GM13977 (cell line): ENCODE results near the gene MARS1.

Source experiments
- DNase-seq: peaks from one replicate; pipeline ENCODE4 v3.0.0; 2012; ENCODE audit warnings: low spot score
- in situ Hi-C: fragments of 300-500 bp; cut with MboI; formaldehyde crosslinking; loops from one replicate; pipeline ENCODE4 v1.12.0; 2022; ENCODE audit warnings: low sequenced_read_pairs, low pct_unique_long_range_greater_than_20kb, mixed read lengths, inconsistent platforms; ENCODE audit not compliant: unreplicated experiment
- TF ChIP-seq, protein P1 (sequence below): IDR thresholded peaks from 2 replicates; pipeline ENCODE4 v1.5.1; 2012; ENCODE audit warnings: mild to moderate bottlenecking, control low read depth; ENCODE audit not compliant: insufficient read depth; ENCODE audit errors: extremely low read depth, missing control alignments

Gene MARS1

GRCh38 chr12:57476162-57476992, 11.5 kb upstream of the MARS1 start:
- peak; percentile 86 for DNase-seq
- TF ChIP-seq, protein P1, sequence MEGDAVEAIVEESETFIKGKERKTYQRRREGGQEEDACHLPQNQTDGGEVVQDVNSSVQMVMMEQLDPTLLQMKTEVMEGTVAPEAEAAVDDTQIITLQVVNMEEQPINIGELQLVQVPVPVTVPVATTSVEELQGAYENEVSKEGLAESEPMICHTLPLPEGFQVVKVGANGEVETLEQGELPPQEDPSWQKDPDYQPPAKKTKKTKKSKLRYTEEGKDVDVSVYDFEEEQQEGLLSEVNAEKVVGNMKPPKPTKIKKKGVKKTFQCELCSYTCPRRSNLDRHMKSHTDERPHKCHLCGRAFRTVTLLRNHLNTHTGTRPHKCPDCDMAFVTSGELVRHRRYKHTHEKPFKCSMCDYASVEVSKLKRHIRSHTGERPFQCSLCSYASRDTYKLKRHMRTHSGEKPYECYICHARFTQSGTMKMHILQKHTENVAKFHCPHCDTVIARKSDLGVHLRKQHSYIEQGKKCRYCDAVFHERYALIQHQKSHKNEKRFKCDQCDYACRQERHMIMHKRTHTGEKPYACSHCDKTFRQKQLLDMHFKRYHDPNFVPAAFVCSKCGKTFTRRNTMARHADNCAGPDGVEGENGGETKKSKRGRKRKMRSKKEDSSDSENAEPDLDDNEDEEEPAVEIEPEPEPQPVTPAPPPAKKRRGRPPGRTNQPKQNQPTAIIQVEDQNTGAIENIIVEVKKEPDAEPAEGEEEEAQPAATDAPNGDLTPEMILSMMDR: peak; percentile 90
- in situ Hi-C loops: no loop called here

GRCh38 chr12:57476993-57477709, 10.7 kb upstream of the MARS1 start:
- no peak for DNase-seq
- in situ Hi-C loops: no loop called here
- TF ChIP-seq, protein P1: no peak

GRCh38 chr12:57477710-57478681, 9.9 kb upstream of the MARS1 start:
- peak; percentile 71 for DNase-seq
- TF ChIP-seq, protein P1: no peak
- in situ Hi-C loops: no loop called here

DNA sequence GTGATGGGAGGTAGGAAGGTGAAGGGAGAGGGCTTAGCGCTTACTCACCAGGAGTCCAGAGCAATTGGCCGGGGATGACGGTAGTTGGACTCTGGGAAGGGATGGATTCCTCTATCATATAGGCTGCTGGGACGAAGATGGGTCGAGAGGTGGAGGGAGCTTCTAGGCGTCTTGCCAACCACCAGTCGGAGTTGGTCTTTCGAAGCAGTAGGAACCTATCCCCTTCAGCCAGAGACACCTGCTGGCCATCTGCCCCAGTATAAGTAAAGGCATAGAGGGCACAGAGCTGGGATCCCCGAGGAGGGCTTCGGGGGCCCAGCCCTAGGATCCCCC, 8.9 kb upstream of the MARS1 start:
- DNase-seq: no peak
- TF ChIP-seq, protein P1: no peak
- in situ Hi-C loops: no loop called here

DNA sequence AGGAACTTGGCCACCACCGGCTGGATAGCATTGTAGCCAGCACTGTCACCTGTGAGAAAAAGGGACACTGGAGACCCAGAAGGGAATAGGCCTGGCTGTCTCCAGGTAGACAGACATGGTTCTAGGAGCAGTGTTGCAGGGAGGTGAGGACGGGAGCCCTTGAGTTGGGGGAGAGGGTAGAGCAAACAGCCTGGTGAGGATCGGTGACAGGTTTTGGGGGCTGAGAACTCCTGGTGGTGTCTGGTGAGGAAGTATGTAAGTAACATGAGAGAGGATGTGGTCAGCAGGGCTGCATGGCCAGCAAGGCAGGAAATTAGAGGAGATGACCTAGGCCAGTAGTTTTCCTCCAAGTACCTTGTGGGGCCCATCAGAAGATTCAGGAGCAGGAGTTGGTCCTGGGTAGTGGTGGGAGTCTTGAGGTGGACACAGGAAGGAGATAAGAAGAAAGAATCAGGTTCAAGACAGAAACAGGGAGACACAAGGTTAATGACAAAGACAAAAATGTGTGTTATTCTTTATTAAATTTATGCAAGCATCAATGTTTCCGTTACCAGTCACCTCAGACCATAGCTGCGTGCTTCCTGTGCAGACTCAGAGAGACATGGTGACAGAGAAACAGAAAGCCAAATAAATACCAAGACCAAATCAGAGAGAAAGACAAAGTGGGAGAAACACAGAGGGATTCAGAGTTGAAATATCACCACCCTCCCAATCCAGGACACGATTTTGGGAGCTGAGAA, 8.3 kb upstream of the MARS1 start, which contains the start of gene ARHGAP9:
Gene ARHGAP9, minus strand, starts transcription at position 491 of the 740 bp plus-strand sequence. Its CDS starts 460 bp downstream, at position 31.
- TF ChIP-seq, protein P1: no peak
- DNase-seq: peak; percentile 76
- in situ Hi-C loops: no loop called here
